ENCODE results near the gene RABAC1.

GRCh38 chr19:41999878-42000208 lies 40.7 kb upstream of the RABAC1 start:
- TF ChIP-seq MTA3 (IDR thresholded peaks at IDR 0.05; ENCODE audit: borderline replicate concordance, low read length): no peak
- TF ChIP-seq POLR2A (IDR thresholded peaks at IDR 0.05; ENCODE audit: low read depth, low read length): no peak
- TF ChIP-seq BACH1 (IDR thresholded peaks at IDR 0.05; ENCODE audit: borderline replicate concordance): no peak
- no peak for TF ChIP-seq CTCF (IDR thresholded peaks at IDR 0.05 in 2 of 3, conservative IDR thresholded peaks at IDR 0.05 in 1 of 3; ENCODE audit: control insufficient read depth in 2 of 3, extremely low read depth in 1 of 3, insufficient read depth in 1 of 3, low read depth in 3 of 3, low read length in 3 of 3)
- TF ChIP-seq RBBP5 (conservative IDR thresholded peaks at IDR 0.05): no peak
- TF ChIP-seq E2F4 (IDR thresholded peaks at IDR 0.05; ENCODE audit: low read depth, low read length): no peak
- TF ChIP-seq SUZ12 (IDR thresholded peaks at IDR 0.05; ENCODE audit: unreplicated experiment): no peak
- no peak for TF ChIP-seq ZNF274 (IDR thresholded peaks at IDR 0.05; ENCODE audit: insufficient read depth, insufficient read length)
- TF ChIP-seq EZH2 (IDR thresholded peaks at IDR 0.05; ENCODE audit: borderline replicate concordance, control insufficient read depth, low read depth, low read length): no peak
